ENCODE data around the gene PRRX1. TPM values are rescaled to one million over a fixed set of nuclear protein-coding genes. Genes with fewer than 3 reads are reported as not detected.

The PRRX1 gene
- total RNA-seq, 1 experiment from 2014 or later = 4.1 TPM

DNA sequence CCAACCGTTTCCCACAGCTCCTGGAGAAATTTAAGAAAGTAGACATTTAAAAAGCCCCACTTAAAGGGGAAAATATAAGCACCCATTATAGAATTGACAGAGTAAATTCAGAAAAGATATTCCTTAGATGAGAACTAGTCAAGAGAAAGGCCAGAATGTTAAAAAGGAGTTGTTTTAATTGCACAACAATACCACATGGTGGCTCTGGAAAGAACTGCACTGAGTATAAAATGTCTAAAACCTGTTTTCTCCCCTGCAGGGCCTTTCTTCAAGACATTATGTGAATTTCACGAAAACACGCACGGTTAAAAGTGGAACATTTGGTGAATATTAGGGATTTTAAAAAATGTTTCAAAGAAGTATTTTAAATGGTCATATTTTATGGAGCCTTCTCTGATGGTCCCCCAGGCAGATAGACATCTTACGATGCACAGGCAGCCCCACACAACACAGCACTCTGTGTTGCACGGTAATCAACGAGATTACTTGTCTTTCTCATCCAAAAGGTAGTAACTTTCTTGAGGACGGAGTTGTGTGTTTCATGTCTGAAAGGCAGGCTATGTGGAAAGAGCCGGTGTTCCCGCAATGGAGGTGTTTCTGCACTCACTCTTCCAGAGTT lies 101.9 kb downstream of the PRRX1 start:
- DNase-seq (ENCODE audit: low read depth) = no peak

DNA sequence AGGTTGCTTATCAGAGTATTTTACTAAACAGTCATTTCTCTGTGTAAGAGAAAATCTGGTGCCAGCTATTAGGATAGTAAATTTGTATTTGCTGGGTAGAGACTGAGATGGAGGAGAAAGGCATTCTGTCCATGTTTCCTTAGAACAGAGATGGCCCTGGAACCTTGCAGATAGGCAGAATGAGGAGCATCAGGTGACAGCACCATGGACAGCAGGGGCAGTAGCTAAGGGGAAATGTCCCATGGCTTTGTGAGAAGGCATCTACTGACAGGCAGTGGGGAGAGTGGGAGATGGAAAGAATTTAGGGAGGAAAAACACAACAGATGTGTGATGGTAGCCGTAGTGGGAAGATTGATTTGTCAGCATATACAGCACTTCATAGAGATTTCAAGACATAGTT lies 105.0 kb downstream of the PRRX1 start:
- no peak for DNase-seq (ENCODE audit: low read depth)

DNA sequence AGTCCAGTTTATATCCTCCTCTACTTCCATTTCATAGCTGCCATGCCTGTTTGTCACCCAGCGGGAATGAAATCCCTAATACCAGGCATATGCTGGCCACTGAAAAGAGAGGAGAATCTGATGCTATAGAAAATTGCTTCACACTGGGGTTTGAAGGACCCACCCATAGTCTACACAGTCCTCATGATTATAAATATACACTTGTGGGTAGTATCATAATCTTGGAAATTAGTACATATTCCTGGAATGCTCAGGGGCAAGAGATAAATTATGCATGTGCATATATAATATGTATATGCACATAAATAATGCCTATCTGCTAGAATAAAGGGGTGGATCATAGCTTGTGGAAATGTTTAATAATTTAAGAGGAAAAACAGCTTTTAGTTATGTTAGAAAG lies 105.8 kb downstream of the PRRX1 start:
- no peak for DNase-seq (ENCODE audit: low read depth)

GRCh38 chr1:170770254-170770653 lies 106.3 kb downstream of the PRRX1 start:
- DNase-seq (ENCODE audit: low read depth) = no peak

GRCh38 chr1:170776252-170776651 lies 112.3 kb downstream of the PRRX1 start:
- no peak for DNase-seq (ENCODE audit: low read depth)

DNA sequence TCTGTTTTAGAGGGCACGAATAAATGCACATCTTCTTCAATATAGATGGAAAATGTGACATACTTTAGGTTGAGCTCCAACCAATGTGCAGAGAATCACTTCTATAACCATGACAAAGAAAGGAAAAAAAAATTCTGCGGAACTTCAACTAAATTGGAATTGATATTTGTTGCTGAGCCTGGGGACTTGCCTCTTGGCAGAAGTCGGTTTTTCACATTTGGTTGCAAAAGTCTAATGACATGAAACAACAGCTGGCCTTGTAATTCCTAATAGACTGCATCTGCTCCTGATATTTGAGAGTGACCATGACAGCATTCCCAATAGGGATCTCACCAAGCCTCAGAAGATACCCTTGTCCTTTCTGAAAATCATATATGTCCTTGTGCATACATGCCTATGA lies 112.8 kb downstream of the PRRX1 start:
- no peak for DNase-seq (ENCODE audit: low read depth)

Other genes with a start within 250 kb of the PRRX1 start
- 14.2 TPM in 2 replicates for gene GORAB, start 132.0 kb upstream of the PRRX1 start, total RNA-seq (2014; rRNA removed; shearing (Covaris generic))

Measured in Daoy (cell line).